ENCODE data around the gene NRXN3.

Gene NRXN3

GRCh38 chr14:78170203-78170602 lies at the start of gene NRXN3:
TSS of gene NRXN3 (plus strand) at chr14:78170373. CDS start at chr14:78243094, 72,721 bp downstream.
- FAIRE-seq, result peak; percentile 37
- peak; percentile 77 for DNase-seq (ENCODE audit: low spot score)

DNA sequence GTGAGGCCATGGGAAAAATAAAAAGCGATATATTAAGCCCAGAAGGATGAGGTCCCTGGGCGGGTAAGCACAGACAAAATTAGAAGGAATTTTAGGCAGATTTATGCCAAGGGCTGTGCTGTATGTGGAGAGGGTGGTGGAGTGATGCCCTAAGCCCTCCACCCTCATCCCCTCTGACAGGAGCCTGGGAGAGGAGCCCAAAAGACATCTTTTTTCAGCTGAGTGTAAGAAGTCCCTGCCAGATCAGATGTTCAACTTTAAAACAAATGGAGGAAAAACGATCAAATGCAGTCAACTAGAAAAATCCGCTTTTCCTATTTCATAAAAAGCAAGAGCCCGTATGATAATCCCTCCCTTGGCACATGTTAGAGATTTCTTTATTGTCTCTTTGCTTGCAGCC lies 47.7 kb upstream of the NRXN3 start:
- FAIRE-seq (no peak), DNase-seq (ENCODE audit: low spot score) (no peak)

DNA sequence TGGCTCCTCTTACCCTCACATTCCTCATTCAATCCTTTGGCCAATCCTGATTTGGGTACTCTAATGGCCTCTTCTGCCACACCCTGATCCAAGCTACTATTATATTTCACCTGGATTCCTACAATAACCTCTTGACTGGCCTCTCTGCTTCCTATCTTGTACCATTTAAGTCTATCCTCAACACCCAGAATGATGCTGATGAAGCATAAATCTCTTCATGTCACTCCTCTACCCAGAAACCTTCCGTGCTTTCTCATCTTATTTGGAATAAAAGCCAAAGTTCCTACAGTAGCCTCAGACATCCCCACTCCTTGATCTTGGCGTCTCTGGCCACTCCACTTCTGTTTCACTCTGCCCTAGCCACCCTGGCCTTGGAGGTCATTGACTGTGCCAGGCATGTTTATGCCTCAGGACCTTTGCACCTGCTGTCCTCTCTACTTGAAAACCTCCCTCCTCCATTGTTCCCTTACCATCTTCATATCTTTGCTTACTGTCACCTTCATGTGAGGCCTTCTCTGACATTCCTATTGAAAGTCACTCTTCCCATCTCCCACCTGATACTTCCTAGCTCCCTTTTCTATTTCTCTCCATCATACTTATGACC lies 46.4 kb upstream of the NRXN3 start:
- DNase-seq (ENCODE audit: low spot score) (no peak), FAIRE-seq (no peak)

- DNase-seq (ENCODE audit: low spot score) (no peak), FAIRE-seq (no peak)
Observed at GRCh38 chr14:78127961-78128360, 42.2 kb upstream of the NRXN3 start.

- FAIRE-seq (no peak), DNase-seq (ENCODE audit: low spot score) (no peak)
Observed at GRCh38 chr14:78129375-78129774, 40.8 kb upstream of the NRXN3 start.

GRCh38 chr14:78130356-78130755 lies 39.8 kb upstream of the NRXN3 start:
- FAIRE-seq (no peak), DNase-seq (ENCODE audit: low spot score) (no peak)

DNA sequence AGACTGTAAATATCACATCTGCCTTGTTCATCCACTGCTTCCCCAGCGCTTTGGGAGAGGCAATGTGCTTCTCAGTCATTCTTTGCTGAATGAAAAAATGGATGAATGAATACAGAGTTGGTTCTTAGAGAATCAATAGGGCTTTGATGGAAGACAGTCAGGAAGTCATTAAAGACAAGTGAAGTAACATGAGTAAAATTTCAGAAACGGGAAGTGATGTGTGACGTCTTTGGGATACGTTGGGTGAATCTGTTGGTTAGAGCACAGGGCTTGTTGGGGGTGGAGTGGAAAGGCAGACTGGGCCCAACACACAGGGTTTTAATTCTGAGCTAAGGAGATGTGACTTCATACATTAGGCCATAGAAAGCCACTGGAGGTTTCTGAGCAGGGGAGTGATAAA lies 39.0 kb upstream of the NRXN3 start:
- no peak for FAIRE-seq
- no peak for DNase-seq (ENCODE audit: low spot score)

DNA sequence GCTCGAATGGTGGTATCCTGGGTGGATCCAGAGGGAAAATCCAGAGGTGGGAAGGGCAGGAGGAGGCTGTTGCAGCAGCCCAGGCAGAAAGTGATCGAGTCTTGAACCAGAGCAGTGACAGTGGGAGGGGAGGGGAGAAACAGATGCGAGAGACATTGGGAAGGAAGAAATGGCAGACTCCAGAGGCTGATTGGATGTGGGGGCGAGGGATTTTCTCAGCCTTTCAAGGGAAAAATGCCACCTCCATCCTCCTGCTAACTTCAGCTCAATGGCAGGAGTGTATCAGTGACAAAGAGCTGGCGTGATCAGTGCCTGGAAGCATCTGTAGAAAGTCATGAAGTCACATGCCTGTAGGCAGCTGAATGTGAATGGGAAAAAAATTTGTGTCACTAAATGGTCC lies 38.6 kb upstream of the NRXN3 start:
- FAIRE-seq, result no peak
- DNase-seq (ENCODE audit: low spot score), result no peak

GRCh38 chr14:78135450-78135891 lies 34.7 kb upstream of the NRXN3 start:
- DNase-seq (ENCODE audit: low spot score) (peak; percentile 73), FAIRE-seq (no peak)

DNA sequence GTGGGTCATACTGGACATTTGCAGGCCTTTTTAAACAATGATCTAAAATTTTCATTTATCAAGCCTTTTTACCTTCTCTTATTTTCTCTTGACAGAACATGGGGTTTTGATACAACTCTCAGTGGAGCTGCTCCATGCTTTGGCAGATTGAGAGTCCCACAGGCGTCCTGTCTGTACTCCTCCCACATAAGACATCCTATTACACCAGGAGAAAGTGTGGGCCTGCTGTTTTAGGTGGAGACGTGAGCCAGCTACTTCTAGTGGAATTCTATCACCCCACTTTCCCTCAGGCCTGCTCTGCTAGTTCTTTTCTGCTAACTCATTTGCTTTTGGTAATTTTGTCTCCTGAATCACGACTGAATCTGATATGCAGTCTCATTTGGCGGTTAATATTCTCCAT lies 33.5 kb upstream of the NRXN3 start:
- DNase-seq (ENCODE audit: low spot score) (no peak), FAIRE-seq (no peak)

DNA sequence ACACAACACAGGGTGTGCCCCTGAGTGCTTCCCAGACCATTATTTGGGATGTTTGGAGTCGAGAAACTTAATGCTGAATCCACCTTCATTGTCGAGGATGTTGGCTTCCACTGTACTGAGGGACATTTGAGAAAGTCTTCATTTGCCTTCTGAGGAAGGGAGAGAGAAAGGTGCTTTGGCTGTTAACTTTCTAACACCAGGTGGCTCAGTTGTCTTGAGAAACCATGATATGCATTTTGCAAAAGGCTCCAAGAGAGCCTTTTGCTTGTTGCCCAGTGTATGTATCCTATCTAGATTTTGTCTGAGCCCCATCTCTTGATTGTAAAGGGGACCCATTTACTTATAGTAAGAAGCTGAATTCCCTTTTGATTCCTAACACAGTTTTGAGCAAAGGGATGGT lies 28.6 kb upstream of the NRXN3 start:
- FAIRE-seq (no peak), DNase-seq (ENCODE audit: low spot score) (no peak)

GRCh38 chr14:78142998-78143397 lies 27.2 kb upstream of the NRXN3 start:
- FAIRE-seq (peak; percentile 79), DNase-seq (ENCODE audit: low spot score) (no peak)

DNA sequence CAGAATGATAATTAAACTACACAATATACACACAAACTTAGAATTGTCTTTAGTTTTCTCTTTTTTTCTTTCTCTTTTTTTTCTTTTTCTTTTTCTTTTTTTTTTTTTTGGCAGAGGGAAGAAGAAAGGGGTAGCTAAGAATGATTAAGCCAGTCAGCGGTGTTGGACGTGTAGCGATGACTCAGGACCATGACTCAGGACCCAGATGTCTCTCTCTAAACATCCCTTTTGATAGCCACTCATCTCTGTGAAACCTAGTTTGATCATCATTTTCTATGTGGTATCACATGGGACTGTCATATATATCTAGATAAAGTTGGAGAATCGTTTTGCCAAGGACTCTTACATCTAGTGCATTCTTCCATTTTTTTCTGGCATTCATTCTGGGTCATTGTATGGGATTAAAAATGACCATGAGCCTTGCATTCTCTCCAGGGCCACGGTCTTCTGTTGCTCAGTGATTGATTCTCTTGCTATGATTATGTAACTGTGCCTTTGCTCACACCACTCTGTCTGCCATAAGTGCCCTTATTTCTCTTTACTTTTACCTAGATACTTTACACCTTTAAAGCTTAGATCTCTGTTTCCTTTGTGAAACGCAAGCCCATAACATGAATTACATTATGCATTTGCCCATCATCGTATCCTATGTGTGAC lies 26.6 kb upstream of the NRXN3 start:
- FAIRE-seq, result no peak
- DNase-seq (ENCODE audit: low spot score), result peak; percentile 80

DNA sequence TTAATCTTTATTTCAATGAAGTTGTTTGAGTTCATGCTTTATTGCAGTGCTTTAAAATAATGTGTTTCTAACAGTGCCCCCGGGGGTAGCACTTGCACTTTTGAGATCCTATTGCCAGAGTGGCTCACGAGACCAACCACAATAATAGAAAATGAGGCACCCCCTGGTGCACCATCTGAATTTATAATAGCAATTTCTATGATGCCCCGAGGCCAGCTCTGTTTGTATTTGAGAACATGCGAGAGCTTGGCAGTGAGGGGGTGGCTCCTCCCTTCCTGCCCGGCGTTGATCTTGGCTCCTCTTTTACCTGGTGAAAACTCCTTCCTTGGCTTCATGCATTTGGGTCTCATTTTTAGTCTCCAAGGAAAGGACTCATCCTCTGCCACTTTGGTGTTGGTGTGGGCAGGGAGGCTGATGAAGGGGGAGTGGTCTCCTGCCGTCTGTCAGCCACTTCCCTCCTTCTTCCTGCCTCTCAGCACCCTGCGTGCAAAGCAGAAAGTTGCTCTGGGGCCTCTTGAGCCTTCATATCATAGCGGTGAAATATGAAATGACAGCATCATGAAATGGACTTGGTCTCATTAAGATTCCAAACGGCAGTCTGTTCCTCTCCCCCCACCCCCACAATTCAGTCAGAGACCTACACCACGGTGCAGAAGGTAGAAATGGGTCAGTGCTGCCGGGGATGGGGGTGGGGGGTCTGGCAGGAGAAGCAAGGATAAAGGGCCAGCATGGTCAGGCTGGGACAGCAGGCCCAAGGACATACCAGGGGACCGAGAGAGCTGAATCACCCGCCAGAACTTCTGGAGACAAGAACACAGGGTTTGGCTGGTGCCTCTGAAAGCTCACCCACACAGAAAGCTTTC lies 17.7 kb upstream of the NRXN3 start:
- DNase-seq (ENCODE audit: low spot score) (no peak), FAIRE-seq (peak; percentile 37)

DNA sequence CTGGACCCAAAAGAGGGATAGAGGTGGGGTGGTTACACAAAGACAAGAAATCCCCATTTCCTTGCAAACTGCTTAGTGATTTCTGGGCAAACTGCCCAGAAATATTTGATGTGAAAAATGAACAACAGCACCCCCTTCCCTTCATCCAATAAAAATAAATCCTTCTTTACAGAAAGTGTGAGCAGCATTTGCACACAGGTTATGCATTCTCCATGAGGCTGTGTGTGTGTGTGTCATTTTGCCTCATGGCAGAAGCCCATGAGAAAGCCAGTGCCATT lies 17.2 kb upstream of the NRXN3 start:
- FAIRE-seq (no peak), DNase-seq (ENCODE audit: low spot score) (peak; percentile 11)

DNA sequence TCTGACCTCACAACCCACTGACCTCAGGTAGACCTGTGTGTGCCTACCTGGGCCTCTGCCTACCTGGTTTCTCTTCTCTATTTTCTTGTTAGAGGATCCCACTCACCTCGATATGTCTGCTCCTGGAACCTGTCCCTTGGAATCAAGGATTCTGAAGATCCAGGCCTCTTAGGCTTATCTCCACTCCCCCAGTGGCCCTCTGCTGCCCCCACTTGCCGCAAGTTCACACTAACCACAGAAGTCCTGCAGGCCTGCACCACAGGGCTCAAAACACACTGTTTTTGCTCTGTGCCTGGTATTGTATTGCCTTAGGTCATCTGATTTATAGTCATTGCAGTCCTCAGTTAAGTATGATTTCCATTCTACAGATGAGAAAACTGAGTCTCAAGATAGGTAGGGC lies 15.3 kb upstream of the NRXN3 start:
- DNase-seq (ENCODE audit: low spot score) (no peak), FAIRE-seq (no peak)

DNA sequence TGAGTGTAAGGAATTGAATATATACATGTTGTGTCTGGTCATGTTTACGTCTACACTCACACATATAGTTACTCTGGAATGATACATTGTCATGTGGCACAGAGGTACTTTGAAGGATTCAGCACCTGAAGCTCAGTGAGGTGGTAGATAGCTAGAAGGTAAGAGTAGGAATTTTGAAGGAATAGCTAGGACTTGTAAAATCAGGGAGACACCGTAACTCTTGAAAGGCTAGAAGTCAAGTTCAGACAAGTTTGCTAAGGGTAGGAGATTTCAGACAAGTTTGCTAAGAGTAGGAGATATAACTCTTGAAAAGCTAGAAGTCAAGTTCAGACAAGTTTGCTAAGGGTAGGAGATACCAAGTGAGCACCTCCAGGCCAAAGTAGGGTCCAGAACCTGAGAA lies 14.0 kb upstream of the NRXN3 start:
- FAIRE-seq (no peak), DNase-seq (ENCODE audit: low spot score) (no peak)

DNA sequence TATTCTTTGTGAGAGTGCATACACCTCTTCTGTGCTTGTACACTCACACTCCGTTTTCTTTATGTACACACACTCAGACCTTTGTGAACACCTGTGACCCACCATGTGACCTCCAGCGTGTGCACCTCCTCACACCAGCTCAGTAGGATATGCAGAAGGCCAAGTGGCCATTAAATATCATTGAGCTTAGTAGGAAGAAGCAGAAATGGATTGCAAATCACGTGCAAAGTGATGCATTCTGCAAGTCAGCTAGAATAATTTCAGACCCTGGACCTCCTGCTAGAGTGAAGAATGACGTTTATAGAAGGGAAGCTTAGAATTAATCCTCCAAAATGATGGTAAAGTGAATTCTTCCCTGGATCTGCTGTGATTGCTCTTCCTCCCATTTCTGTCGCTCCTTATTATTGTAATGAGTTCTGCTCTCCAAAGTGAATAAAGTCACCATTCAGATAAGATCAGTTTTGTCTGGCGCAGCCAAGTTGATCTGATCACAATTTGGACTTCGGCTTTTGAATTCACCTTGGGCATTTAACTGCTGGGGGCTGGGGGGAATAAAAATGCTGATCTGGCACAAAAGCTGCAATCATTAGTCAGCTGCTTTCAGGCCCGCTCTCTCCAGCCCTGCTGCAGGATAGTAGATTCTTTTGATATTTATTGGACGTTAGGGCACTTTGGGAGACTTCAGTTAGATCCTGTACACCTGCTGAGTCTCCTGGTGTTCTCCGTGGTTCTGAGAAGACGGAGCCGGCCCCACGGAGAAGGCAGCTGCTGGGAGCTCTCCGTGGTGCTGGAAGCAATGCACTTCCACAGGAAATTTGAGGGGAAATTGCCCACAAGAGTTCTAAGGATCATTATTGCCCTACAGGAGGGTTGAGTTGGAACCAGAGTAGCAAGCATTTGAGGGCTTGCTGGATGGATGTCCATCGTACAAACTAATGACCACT lies 12.4 kb upstream of the NRXN3 start:
- FAIRE-seq (no peak), DNase-seq (ENCODE audit: low spot score) (peak; percentile 60)

- FAIRE-seq (peak; percentile 50), DNase-seq (ENCODE audit: low spot score) (peak; percentile 70)
Observed at GRCh38 chr14:78162202-78162601, 8.0 kb upstream of the NRXN3 start.

DNA sequence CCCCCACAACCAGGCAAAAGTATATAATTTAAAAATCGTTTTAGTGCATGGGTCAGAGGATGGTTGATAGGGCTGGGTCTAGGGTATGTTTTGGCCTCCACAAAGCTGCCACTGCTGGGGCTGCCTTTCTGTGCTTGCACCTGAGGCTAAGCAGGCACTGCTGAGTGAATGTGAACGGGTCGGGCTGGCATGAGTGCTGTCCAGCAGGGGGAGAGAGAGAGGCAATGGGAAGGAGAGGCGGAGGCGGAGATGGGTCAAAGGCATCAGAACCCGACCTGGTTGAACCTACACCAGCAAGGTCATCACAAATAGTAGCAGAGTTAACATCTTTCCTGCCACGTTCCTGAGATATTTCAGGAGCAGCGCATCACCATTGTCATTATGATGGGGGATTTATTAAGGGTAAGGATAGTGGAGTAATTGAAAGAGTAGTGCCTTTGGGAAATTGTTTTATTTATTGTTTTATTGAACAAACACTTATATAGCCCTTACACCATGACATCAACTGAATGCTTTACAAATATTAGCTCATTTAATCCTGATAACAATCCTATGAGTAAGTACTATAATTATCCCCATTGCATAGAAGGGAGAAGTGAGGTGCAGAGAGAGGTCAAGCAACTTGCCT lies 5.8 kb upstream of the NRXN3 start:
- DNase-seq (ENCODE audit: low spot score), result peak; percentile 33
- FAIRE-seq, result no peak

DNA sequence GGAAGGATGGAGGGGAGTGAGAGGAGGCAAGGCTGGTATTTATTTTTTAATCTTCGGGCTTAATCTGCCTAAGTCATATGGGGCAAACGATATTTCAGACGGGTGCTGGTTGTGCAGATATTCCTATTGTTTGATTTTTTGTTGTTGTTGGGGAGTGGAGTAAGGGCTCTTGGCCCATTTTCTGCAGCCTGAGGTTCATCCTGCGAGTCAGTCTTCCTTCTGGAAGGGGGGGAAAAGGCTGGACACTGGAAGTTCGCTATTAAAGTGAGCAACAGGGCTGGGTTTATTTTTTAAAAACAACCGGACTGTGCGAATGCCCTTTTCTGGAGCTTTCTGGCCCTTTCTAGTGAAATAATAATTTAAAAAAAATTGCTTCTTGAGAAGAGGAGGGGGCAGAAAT lies 2.3 kb downstream of the NRXN3 start:
- FAIRE-seq, result no peak
- DNase-seq (ENCODE audit: low spot score), result no peak

Data from urothelium cell line (cell line).